GM10248 (cell line): ENCODE data around the gene IBSP.

ENCODE experiments used
- CTCF ChIA-PET: fragments of 300-600 bp; sonication (Branson Sonifier 250); formaldehyde crosslinking; extraction: SDS; loops from one replicate; lab custom pipeline; 2021; ENCODE audit warnings: antibody characterized with exemption; lab: Yijun Ruan, JAX
- POLR2A ChIA-PET: fragments of 350-650 bp; sonication (Branson Sonifier 250); formaldehyde crosslinking; extraction: SDS; loops from one replicate; lab custom pipeline; 2020; ENCODE audit warnings: antibody characterized with exemption; lab: Yijun Ruan, JAX
- DNase-seq: peaks from one replicate; pipeline ENCODE4 v3.0.0; 2012; ENCODE audit errors: extremely low spot score
- CTCF ChIP-seq: IDR thresholded peaks from 2 replicates; pipeline ENCODE4 v1.5.1; 2012; ENCODE audit warnings: mild to moderate bottlenecking, low read depth; ENCODE audit errors: extremely low read depth, missing control alignments, control extremely low read depth

Gene IBSP

DNA sequence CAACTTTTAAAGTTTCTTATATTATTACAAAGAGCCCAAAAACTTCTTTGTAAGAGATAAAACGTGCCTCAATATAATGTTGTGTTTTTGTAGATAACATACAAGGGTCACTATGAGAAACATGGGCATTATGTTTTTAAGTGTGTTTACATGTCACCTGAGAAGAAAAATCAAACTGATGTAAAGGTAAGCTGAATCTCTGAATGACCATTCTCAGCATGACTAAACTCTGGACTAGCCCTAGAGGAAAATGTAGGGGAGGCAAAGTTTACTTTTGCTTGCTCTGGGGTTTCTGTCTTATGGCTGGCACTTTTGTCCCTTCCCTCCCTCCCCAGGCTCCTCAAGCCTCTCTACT lies 40.2 kb downstream of the IBSP start:
- TF ChIP-seq CTCF = no peak
- ChIA-PET CTCF (interaction anchor here (0.6 to 1.3 kb wide), 7 partner anchors 9 to 482 kb away, joined by 3 to 7 read pairs (median 3); no protein-coding TSS in a partner anchor), POLR2A (no interaction called here)
- no peak for DNase-seq

- POLR2A ChIA-PET = no interaction called here
- TF ChIP-seq CTCF = no peak
- CTCF ChIA-PET = interaction anchor here (0.6 to 1.3 kb wide), 7 partner anchors 9 to 483 kb away, joined by 3 to 7 read pairs (median 3); no protein-coding TSS in a partner anchor
- DNase-seq = no peak
Observed at GRCh38 chr4:87840149-87840548, 40.8 kb downstream of the IBSP start.

- CTCF ChIA-PET = interaction anchor here (1.2 to 1.5 kb wide), 3 partner anchors 9 to 368 kb away, joined by 3 to 6 read pairs (median 4); partner anchors contain the start of gene MEPE
- DNase-seq = no peak
- no peak for TF ChIP-seq CTCF
- POLR2A ChIA-PET = no interaction called here
Observed at GRCh38 chr4:87843936-87844335, 44.6 kb downstream of the IBSP start.

DNA sequence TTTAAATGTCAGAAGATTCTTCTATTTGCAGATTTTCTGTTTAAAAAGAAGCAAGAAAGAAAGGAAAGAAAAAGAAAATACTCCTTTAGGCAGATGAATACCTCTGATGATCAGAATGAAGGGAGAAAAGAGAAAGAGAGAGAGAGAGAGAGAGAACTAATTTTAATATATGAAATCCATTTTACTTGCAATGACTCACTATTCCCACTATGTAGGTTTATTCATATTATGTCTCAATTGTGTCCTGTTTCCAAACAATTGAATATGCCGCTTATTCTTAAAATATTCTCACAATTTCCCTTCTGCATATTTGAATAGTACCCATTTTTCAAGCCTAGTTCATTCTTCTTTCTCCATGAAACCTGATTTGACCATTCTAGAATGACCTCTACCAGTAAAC lies 45.1 kb downstream of the IBSP start:
- POLR2A ChIA-PET = no interaction called here
- DNase-seq = no peak
- CTCF ChIA-PET = interaction anchor here (1.4 kb wide), 1 partner anchor 9 kb away, joined by 6 read pairs; no protein-coding TSS in a partner anchor
- no peak for TF ChIP-seq CTCF

DNA sequence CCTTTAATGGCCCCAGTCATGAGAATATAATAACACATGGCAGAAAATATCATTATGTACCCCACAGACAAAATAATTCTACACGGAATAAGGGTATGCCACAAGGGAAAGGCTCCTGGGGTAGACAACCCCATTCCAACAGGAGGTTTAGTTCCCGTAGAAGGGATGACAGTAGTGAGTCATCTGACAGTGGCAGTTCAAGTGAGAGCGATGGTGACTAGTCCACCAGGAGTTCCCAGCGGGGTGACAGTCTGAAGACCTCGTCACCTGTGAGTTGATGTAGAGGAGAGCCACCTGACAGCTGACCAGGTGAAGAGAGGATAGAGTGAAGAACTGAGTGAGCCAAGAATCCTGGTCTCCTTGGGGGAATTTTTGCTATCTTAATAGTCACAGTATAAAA lies 46.9 kb downstream of the IBSP start:
- POLR2A ChIA-PET = no interaction called here
- TF ChIP-seq CTCF = no peak
- CTCF ChIA-PET = interaction anchor here (0.8 to 7.7 kb wide), 4 partner anchors 8 to 366 kb away, joined by 3 to 115 read pairs (median 12); no protein-coding TSS in a partner anchor
- DNase-seq = no peak

DNA sequence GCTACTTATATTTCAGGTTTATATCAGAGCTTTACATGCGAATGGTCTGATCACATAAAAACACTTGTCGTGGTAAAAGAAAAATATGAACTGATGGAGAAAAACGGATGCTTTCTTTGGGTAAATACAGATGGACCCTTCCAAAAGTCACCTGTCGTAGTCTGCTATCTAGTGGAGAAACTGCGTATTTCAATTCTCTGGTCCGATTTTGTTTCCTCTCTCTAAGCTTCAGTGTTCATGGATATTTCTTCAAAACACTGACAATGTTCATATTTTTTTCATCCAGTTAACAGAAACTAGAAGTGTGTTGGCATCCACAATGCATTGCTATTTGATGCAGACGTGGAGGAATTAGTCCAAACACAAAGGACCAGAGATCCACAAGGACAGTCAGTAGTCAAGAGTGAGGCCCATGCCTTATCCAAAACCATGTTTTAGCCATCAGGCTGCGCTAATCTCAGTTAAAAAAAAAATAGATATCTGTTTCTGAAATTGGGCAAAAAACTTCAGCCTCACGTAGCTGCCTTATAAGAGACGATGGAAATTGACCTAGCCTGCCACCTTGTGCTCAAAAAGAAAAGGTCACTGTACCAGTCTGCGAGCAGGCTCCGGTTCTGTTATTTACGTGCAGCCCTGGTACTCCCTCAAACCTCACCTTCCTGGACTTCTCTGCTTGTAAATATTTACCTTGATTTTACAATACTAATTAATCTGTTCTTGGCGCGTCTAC lies 49.4 kb downstream of the IBSP start:
- ChIA-PET CTCF (interaction anchor here (0.7 to 7.7 kb wide), 32 partner anchors 9 to 495 kb away, joined by 3 to 115 read pairs (median 3); no protein-coding TSS in a partner anchor), POLR2A (interaction anchor here (0.7 kb wide), 1 partner anchor 23 kb away, joined by 3 read pairs; no protein-coding TSS in a partner anchor)
- DNase-seq = peak; percentile 26

More for the DNA sequence above, 49.4 kb downstream of the IBSP start:
- peak; percentile 66 for TF ChIP-seq CTCF
